ENCODE measurements around the gene EEPD1. TPM values are rescaled to one million over a fixed set of nuclear protein-coding genes. Genes with fewer than 3 reads are reported as not detected.

EEPD1 gene
- total RNA-seq, 2 experiments from 2014 or later = 1.2 to 1.3 TPM

DNA sequence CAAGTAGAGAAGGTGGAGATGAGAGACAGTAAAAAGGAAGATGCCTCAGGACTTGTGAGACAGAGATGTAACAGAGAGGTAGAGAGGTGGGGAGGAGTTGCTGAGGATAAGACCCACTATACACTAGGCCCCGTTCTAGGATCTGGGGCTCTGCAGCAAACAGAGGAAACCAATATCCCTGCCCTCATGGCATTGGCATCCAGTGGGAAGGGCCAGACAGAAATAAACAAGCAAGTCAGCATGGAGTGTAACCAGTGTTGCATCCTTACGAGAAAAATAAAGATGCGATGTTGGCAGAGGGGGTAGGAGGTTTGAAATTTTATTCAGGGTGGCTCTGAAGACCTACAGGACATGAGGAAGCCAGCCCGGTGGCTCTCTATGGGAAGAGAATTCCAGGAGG, 22.0 kb upstream of the EEPD1 start:
- DNase-seq = no peak

DNA sequence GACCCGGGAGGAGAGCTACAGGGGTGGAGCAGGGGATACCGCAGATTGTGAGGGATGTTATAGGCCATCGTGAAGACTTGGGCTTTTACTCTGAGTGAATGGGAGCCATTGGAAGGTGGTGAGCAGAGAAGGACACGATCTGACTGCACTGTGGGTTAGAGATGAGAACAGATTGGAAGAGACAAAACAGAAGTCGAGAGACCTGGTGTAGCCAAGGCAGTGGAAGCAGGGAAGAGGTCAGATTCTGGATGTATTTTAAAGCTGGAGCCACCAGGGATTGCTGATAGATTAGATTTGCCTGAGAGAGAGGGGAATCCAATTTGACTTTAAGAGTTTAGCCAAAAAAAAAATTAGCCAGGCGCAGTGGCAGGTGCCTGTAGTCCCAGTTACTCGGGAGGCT, 21.6 kb upstream of the EEPD1 start:
- CTCF ChIA-PET = interaction anchor here (0.5 to 1.3 kb wide), 2 partner anchors 187 to 304 kb away, joined by 3 read pairs; no protein-coding TSS in a partner anchor

More for the DNA sequence above, 22.0 kb upstream of the EEPD1 start:
- POLR2A ChIA-PET = no interaction called here
- H3K27me3 Mint-ChIP-seq = peaks cover 1% of the 10 kb centered on the region
- H3K4me1 Mint-ChIP-seq (ENCODE audit: low read depth) = no peaks in the 10 kb centered on the region
- intact Hi-C loops (cut with micrococcal nuclease) = no loop called here
- H3K36me3 Mint-ChIP-seq = no peaks in the 10 kb centered on the region
- no peak overlapping the region for H3K4me3 Mint-ChIP-seq
- H3K9me3 Mint-ChIP-seq = no peaks in the 10 kb centered on the region
- CTCF ChIA-PET = no interaction called here
- no peak overlapping the region for H3K27ac Mint-ChIP-seq

DNA sequence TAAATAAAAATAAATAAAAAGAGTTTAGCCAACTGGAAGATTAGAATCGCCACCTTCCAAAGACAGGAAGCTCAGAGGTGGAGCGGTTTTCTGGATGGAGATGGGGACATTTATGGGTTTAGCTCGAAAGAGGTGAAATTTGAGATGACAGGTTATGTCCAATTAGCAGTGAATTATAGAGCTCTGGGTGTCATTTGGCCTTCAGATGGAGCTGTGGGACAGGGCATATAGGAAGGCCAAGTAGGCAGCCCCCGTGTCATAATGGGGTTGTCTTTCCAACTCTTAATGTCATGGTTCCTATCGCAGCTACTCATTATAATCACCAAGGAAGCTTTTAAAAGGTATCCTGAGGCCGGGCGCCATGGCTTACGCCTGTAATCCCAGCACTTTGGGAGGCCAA, 21.0 kb upstream of the EEPD1 start:
- CTCF ChIA-PET = interaction anchor here (0.5 to 1.3 kb wide), 2 partner anchors 187 to 305 kb away, joined by 3 read pairs; no protein-coding TSS in a partner anchor
- Mint-ChIP-seq H3K36me3 (no peaks in the 10 kb centered on the region), H3K27me3 (peaks cover 1% of the 10 kb centered on the region), H3K9me3 (no peaks in the 10 kb centered on the region), H3K4me1 (ENCODE audit: low read depth) (no peaks in the 10 kb centered on the region), H3K27ac (no peak overlapping the region), H3K4me3 (no peak overlapping the region)
- intact Hi-C loops (cut with micrococcal nuclease) = no loop called here
- POLR2A ChIA-PET = no interaction called here
- no peak for DNase-seq

More for the DNA sequence above, 21.6 kb upstream of the EEPD1 start:
- POLR2A ChIA-PET = no interaction called here
- Mint-ChIP-seq H3K36me3 (no peaks in the 10 kb centered on the region), H3K27me3 (peaks cover 1% of the 10 kb centered on the region), H3K4me3 (no peak overlapping the region), H3K9me3 (no peaks in the 10 kb centered on the region), H3K4me1 (ENCODE audit: low read depth) (no peaks in the 10 kb centered on the region), H3K27ac (no peak overlapping the region)
- DNase-seq = no peak
- intact Hi-C loops (cut with micrococcal nuclease) = no loop called here

DNA sequence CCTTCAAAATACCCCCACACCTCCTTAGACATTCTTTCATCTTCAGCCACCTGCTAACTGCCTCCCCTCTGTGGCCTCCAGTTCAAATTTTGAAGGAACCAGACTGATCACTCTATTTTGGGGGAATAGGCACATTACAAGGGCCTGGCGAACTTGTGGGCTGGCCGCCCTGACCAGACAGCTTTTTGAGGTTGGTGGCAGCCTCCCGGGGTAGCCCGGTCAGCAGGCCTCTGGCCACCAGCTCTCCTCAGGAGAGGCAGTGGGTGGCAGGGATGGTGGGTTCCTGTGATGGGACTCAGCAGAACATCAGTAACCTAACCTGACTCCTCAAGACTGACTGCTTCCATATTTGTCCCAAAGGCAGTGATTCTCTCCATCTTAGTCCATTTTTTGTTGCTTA, 17.4 kb upstream of the EEPD1 start:
- no peak overlapping the region for H3K27ac Mint-ChIP-seq
- H3K36me3 Mint-ChIP-seq = no peaks in the 10 kb centered on the region
- H3K4me3 Mint-ChIP-seq = no peak overlapping the region
- CTCF ChIA-PET = interaction anchor here (0.9 to 1.4 kb wide), 2 partner anchors 33 to 182 kb away, joined by 3 read pairs; no protein-coding TSS in a partner anchor
- peaks cover 3% of the 10 kb centered on the region for H3K27me3 Mint-ChIP-seq
- intact Hi-C loops (cut with micrococcal nuclease) = no loop called here
- no peak for DNase-seq
- POLR2A ChIA-PET = no interaction called here
- no peaks in the 10 kb centered on the region for H3K4me1 Mint-ChIP-seq (ENCODE audit: low read depth)
- peaks cover 2% of the 10 kb centered on the region for H3K9me3 Mint-ChIP-seq

DNA sequence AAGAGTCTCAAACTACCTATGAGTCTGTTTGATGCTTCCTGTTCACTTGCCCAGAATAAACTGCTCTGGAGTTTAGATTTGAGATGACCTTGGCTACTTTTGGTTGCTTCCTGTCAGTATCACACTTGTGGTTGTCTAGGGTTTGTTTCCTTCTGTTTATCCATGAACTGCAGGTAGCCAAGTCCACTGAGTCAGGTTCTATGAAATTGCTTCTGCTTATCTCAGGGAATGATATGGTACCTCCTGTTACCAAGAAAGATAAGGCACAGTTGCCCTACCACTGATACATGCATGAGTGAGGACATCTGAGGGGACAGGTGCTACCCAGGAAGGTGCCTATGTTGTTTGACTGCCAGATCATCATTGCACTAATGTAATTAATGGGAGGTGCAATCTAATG, 15.8 kb upstream of the EEPD1 start:
- Mint-ChIP-seq H3K4me1 (ENCODE audit: low read depth) (no peaks in the 10 kb centered on the region), H3K9me3 (peaks cover 6% of the 10 kb centered on the region), H3K27ac (no peak overlapping the region), H3K27me3 (peaks cover 3% of the 10 kb centered on the region), H3K36me3 (no peaks in the 10 kb centered on the region), H3K4me3 (no peak overlapping the region)
- DNase-seq = no peak
- CTCF ChIA-PET = no interaction called here
- intact Hi-C loops (cut with micrococcal nuclease) = no loop called here
- POLR2A ChIA-PET = no interaction called here

DNA sequence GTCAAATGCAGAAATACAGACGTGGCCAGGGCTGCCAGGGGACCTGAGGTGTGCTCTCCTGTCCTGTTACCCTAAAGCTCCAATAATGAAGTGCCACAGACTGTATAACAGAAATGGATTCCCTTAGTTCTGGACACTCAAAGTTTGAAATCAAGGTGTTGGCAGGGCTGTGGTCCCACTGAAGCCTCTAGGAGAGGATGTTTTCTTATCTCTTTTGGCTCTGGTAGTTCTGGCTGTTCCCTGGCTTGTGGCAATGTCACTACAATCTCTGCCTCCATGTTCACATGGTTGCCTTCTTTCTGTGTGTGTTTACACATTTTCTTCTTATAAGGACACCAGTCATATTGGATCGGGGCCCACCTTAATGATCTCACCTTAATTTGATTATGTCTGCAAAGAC, 15.3 kb upstream of the EEPD1 start:
- no peak for DNase-seq
- H3K27ac Mint-ChIP-seq = no peak overlapping the region
- peaks cover 6% of the 10 kb centered on the region for H3K9me3 Mint-ChIP-seq
- ChIA-PET POLR2A (interaction anchor here (0.6 kb wide), 1 partner anchor 26 kb away, joined by 3 read pairs; no protein-coding TSS in a partner anchor), CTCF (no interaction called here)
- intact Hi-C loops (cut with micrococcal nuclease) = no loop called here
- H3K36me3 Mint-ChIP-seq = no peaks in the 10 kb centered on the region
- no peaks in the 10 kb centered on the region for H3K4me1 Mint-ChIP-seq (ENCODE audit: low read depth)
- H3K27me3 Mint-ChIP-seq = peaks cover 3% of the 10 kb centered on the region
- no peak overlapping the region for H3K4me3 Mint-ChIP-seq

DNA sequence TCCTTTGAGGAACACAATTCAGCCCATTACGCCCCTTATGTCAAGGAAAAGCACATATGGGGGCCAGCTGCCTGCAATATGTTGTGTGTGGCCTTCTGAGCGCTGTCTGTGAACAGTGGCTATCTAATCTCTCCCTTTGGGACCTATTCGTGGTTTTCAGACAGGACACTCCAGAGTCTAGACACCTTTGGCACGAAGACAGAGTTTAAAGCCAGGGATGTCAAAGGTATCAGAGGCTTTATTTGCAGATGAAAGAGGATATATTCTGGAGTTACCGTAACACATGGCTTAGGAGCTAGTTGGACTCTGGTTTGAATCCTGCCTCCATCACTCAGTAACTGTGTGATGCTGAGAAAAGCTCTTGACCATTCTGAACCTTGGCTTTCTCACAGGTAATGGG, 14.8 kb upstream of the EEPD1 start:
- H3K27ac Mint-ChIP-seq = no peak overlapping the region
- no peaks in the 10 kb centered on the region for H3K36me3 Mint-ChIP-seq
- ChIA-PET CTCF (no interaction called here), POLR2A (interaction anchor here (0.6 kb wide), 1 partner anchor 26 kb away, joined by 3 read pairs; no protein-coding TSS in a partner anchor)
- peaks cover 6% of the 10 kb centered on the region for H3K9me3 Mint-ChIP-seq
- no peaks in the 10 kb centered on the region for H3K4me1 Mint-ChIP-seq (ENCODE audit: low read depth)
- H3K27me3 Mint-ChIP-seq = peaks cover 3% of the 10 kb centered on the region
- no peak overlapping the region for H3K4me3 Mint-ChIP-seq
- intact Hi-C loops (cut with micrococcal nuclease) = no loop called here
- no peak for DNase-seq

DNA sequence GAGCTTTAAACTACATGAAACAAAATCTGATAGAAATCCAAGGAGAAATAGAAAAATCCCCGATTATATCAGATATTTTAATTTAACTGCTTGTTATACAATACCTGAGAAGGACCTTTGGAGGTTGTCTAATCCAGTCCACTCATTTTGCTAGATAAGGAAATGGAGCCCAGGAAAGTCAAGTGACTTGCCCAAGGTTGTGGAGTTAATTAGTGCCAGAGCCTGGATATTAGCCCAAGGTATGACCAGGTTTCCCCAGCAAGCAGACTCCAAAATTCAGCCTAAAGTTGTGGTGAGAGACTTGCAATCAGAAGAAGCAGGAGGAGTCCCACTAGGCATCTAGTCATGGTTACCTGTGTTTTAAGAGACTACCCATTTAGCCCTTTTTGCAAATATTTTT, 11.7 kb upstream of the EEPD1 start:
- ChIA-PET POLR2A (no interaction called here), CTCF (no interaction called here)
- DNase-seq = no peak
- Mint-ChIP-seq H3K4me1 (ENCODE audit: low read depth) (no peaks in the 10 kb centered on the region), H3K36me3 (no peaks in the 10 kb centered on the region), H3K4me3 (no peak overlapping the region), H3K27ac (no peak overlapping the region), H3K27me3 (peaks cover 2% of the 10 kb centered on the region), H3K9me3 (peaks cover 6% of the 10 kb centered on the region)
- intact Hi-C loops (cut with micrococcal nuclease) = no loop called here

DNA sequence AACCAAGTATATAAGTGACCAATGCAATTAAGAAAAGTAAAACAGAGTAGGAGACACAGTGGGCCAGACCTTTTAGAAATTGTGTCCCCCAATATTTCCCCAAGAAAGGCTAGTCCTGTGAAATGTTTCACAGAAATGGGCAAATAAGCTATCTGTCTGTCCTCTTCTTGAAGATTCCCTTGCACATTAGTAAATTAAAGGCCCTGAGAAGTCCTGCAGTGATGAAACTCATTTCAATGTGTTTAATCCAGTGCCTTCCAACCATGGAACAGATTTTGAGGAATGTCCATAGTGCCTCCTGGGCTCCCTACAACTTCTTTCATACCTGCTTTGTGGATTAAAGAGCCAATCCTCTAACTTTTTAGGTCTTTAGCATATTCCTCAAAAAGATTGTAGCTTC, 11.2 kb upstream of the EEPD1 start:
- POLR2A ChIA-PET = no interaction called here
- Mint-ChIP-seq H3K4me1 (ENCODE audit: low read depth) (no peaks in the 10 kb centered on the region), H3K9me3 (peaks cover 6% of the 10 kb centered on the region), H3K27ac (no peak overlapping the region), H3K27me3 (peaks cover 2% of the 10 kb centered on the region), H3K4me3 (no peak overlapping the region), H3K36me3 (no peaks in the 10 kb centered on the region)
- intact Hi-C loops (cut with micrococcal nuclease) = no loop called here
- CTCF ChIA-PET = no interaction called here
- DNase-seq = no peak

DNA sequence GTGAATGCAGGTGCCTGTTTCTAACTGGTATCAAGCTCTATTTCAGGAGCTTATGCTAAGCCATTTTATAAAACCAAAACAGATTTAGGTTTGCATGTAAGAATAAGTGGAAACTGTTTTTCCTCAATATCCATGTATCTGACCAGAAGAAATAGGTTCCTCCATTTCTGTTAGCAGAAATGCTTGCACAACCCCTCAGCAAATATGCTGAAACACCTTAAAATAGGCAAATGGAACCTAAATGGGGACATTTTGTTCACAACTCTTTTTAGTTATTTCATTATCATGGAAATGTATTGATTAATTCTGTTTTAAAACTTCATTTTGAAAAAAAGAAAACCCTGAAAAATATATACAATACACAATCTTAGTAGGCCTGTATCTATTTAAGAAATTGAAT, 8.9 kb upstream of the EEPD1 start:
- CTCF ChIA-PET = interaction anchor here (1.4 kb wide), 1 partner anchor 168 kb away, joined by 3 read pairs; no protein-coding TSS in a partner anchor
- intact Hi-C loops (cut with micrococcal nuclease) = no loop called here

DNA sequence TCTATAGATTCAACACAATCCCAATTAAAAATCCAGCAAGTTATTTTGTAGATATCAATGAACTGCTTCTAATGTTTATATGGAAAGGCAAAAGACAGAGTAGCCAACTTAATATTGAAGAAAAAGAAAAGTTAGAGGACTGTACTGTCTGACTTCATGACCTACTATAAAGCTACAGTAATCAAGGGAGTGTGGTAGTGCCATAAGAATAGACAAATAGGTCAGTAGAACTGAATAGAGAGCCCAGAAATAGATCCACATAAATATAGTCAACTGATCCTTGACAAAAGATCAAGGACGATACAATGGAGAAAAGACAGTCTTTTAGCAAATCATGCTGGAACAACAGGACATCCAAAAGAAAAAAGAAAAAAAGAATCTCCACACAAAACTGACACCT, 7.4 kb upstream of the EEPD1 start:
- Mint-ChIP-seq H3K9me3 (peaks cover 6% of the 10 kb centered on the region), H3K36me3 (no peaks in the 10 kb centered on the region), H3K27ac (no peak overlapping the region), H3K4me1 (ENCODE audit: low read depth) (no peaks in the 10 kb centered on the region), H3K27me3 (no peaks in the 10 kb centered on the region), H3K4me3 (no peak overlapping the region)
- CTCF ChIA-PET = no interaction called here
- no peak for DNase-seq
- intact Hi-C loops (cut with micrococcal nuclease) = no loop called here
- POLR2A ChIA-PET = no interaction called here

More for the DNA sequence above, 8.9 kb upstream of the EEPD1 start:
- no peak for DNase-seq
- peaks cover 2% of the 10 kb centered on the region for H3K27me3 Mint-ChIP-seq
- POLR2A ChIA-PET = no interaction called here
- H3K9me3 Mint-ChIP-seq = peaks cover 9% of the 10 kb centered on the region
- H3K36me3 Mint-ChIP-seq = no peaks in the 10 kb centered on the region
- no peak overlapping the region for H3K27ac Mint-ChIP-seq
- no peak overlapping the region for H3K4me3 Mint-ChIP-seq
- H3K4me1 Mint-ChIP-seq (ENCODE audit: low read depth) = no peaks in the 10 kb centered on the region

DNA sequence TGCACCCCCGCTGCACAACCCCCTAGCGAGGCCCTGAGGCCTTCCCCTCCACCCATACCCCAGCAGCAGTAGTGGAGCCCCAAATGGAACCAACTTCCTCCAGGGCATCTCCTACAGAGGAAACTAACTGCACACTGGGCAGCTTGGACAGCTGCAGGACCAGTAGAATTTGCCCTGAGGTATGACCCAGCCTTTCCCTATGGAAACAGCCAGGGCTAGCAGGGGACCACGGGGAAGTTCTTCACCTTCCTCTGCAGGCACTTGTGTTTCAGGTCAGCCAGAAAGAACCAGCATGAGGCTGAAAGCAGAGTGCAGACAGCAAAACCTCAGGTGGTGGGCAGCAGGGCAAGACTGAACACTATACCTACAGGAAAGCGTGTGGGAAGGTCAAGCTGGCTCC, 5.7 kb upstream of the EEPD1 start:
- ChIA-PET POLR2A (no interaction called here), CTCF (no interaction called here)
- Mint-ChIP-seq H3K4me1 (ENCODE audit: low read depth) (peaks cover 2% of the 10 kb centered on the region), H3K36me3 (no peaks in the 10 kb centered on the region), H3K4me3 (no peak overlapping the region), H3K27ac (no peak overlapping the region), H3K27me3 (no peaks in the 10 kb centered on the region), H3K9me3 (peaks cover 2% of the 10 kb centered on the region)
- no peak for DNase-seq
- intact Hi-C loops (cut with micrococcal nuclease) = no loop called here

DNA sequence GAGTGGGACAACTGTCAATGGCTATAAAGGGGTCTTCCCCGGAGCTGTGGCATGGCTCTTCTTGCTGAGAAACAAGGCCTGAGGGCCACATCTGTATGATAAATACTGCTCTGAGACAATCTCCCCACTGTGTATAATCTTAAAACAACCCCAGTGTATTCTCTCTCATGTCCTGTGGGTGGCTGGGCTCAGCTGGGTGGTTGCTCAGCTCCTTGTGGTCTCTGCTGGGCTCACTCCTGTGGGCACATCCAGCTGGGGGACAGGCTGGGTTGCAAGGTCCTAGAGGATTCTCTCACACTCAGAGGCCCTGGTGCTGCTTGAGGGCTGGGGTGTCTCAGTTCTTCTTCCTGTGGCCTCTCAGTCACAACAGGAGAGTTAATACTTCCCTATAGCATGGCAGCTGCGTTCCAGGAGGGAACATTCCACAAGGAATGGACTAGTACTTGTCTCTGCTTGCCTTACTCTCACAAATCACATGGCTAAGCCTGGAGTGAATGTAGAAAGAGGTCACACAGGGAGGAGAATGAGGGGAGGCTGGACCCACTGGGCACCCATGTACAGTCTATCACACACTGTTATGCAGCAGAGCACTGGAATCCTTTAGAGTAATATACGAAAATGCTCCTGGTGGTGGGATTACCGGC, 4.5 kb upstream of the EEPD1 start:
- no peak for DNase-seq
- CTCF ChIA-PET = no interaction called here
- intact Hi-C loops (cut with micrococcal nuclease) = no loop called here
- Mint-ChIP-seq H3K9me3 (peaks cover 2% of the 10 kb centered on the region), H3K27me3 (no peaks in the 10 kb centered on the region), H3K36me3 (no peaks in the 10 kb centered on the region), H3K4me1 (ENCODE audit: low read depth) (peaks cover 3% of the 10 kb centered on the region), H3K27ac (no peak overlapping the region), H3K4me3 (no peak overlapping the region)
- POLR2A ChIA-PET = no interaction called here

Measured in activated CD4-positive, alpha-beta memory T cell treated with anti-CD3 and anti-CD28 coated beads for 36 hours (primary cell).